Measurements from ENCODE around the gene PHF1.
A peak's percentile ranks its signal among the peaks of the same experiment; 100 is the strongest.
"Not testable (repeated sequence)": the region's sequence is repeated elsewhere in the genome, so short reads cannot be mapped to it uniquely, and the experiment has no call there.

Gene PHF1

DNA sequence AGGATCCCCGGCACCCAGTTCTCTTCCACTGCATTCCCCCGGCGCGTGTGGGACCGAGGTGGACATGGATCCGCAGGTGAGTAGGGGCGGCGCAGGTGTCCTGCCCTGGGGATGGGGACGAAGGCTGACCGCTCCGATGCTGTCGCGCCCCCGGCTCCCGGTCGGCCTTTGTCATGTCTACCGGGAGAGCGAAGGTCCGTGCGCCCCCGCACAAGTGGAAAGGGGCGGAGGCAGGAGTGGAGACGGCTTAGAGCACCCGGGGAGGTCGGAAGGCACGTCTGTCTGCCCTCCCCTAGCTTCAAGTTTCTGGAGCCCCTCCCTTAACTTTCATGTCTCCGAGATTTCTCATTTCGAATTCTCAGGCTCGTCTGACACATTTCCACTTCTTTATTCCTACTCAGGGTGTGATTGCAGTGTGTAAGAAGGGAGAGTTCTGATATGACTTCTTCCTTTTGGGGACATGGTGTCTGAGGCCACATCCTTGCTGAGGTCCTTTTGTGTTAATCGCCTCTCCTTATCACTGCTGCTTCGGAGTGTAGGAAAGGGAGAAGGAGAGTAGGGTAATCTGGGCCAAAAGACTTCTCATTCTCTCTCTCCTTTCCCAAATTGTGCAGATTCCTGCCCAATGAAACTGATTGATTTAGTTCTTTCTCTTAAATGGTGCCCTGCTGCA is 18.8 kb upstream of the PHF1 start:
- DNase-seq (ENCODE audit: low spot score), result no peak

DNA sequence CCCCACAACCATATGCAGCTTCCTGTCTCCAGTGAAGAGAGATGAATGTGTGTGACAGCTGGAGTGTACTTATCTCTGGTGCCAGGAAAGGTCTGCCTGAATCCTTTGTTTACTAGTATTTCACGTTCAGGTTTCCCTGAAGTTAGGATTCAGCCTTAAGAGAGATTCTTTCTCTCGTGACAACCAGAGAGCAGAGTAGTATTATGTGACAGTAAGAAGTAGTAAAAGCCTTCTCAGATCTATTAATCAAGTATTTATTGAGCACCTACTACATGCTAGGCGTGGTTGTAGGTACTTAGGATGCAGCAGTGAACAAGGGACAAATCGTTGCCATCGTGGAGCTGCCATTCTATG is 18.2 kb upstream of the PHF1 start:
- no peak for DNase-seq (ENCODE audit: low spot score)

DNA sequence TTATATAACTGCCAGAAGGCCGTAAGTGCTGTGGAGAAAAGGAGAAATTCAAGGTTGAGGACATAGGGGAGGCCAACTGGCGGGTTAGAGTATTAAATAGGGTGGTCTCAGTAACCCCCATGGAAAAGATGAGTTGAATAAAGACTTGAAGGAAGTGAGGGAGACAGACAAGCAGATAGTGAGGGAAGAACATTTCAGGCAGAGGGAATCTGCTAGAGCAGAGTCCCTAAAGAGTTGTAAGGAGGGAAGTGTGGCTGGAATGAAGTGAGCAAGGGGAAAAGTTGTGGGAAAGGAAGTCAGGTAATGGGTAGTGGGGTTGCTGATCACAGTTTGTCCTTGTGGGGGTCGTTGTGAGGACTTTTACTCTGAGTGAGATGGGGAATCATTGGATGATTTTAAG is 17.8 kb upstream of the PHF1 start:
- DNase-seq (ENCODE audit: low spot score), result no peak

- no peak for DNase-seq (ENCODE audit: low spot score)
Measured at GRCh38 chr6:33397541-33397940, 13.3 kb upstream of the PHF1 start.

GRCh38 chr6:33398601-33399000 is 12.2 kb upstream of the PHF1 start:
- not testable (repeated sequence) for DNase-seq (ENCODE audit: low spot score)

- DNase-seq (ENCODE audit: low spot score), result not testable (repeated sequence)
Measured at GRCh38 chr6:33399881-33400280, 10.9 kb upstream of the PHF1 start.

DNA sequence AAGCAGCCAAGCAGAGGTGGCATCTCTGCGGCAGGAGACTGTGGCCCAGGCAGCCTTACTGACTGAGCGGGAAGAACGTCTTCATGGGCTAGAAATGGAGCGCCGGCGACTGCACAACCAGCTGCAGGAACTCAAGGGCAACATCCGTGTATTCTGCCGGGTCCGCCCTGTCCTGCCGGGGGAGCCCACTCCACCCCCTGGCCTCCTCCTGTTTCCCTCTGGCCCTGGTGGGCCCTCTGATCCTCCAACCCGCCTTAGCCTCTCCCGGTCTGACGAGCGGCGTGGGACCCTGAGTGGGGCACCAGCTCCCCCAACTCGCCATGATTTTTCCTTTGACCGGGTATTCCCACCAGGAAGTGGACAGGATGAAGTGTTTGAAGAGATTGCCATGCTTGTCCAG is 5.9 kb upstream of the PHF1 start:
- DNase-seq (ENCODE audit: low spot score), result no peak

DNA sequence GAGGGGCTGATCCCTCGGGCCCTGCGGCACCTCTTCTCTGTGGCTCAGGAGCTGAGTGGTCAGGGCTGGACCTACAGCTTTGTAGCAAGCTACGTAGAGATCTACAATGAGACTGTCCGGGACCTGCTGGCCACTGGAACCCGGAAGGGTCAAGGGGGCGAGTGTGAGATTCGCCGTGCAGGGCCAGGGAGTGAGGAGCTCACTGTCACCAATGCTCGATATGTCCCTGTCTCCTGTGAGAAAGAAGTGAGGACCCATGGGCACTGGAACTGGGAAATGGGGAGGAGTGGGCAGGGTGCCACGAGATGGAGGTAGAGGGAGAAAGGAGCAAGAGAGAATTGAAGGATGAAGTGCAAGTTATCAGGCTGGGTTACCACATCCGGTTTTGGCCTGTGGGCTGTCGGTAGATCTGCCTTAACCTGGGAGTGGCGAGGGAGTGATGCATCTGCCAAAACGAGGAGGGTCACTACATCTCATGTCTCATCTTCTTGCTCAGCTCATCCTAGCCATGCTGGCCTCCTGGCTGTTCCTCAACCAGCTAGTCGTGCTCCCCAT is 5.4 kb upstream of the PHF1 start:
- no peak for DNase-seq (ENCODE audit: low spot score)

DNA sequence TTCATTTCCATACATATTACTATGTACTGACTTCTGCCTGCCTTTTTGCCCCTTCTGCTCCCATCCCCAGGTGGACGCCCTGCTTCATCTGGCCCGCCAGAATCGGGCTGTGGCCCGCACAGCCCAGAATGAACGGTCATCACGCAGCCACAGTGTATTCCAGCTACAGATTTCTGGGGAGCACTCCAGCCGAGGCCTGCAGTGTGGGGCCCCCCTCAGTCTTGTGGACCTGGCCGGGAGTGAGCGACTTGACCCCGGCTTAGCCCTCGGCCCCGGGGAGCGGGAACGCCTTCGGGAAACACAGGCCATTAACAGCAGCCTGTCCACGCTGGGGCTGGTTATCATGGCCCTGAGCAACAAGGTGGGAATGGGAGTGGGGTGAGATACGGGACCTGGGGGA is 4.7 kb upstream of the PHF1 start:
- no peak for DNase-seq (ENCODE audit: low spot score)

- DNase-seq (ENCODE audit: low spot score), result no peak
Measured at GRCh38 chr6:33407132-33407718, 3.6 kb upstream of the PHF1 start.

DNA sequence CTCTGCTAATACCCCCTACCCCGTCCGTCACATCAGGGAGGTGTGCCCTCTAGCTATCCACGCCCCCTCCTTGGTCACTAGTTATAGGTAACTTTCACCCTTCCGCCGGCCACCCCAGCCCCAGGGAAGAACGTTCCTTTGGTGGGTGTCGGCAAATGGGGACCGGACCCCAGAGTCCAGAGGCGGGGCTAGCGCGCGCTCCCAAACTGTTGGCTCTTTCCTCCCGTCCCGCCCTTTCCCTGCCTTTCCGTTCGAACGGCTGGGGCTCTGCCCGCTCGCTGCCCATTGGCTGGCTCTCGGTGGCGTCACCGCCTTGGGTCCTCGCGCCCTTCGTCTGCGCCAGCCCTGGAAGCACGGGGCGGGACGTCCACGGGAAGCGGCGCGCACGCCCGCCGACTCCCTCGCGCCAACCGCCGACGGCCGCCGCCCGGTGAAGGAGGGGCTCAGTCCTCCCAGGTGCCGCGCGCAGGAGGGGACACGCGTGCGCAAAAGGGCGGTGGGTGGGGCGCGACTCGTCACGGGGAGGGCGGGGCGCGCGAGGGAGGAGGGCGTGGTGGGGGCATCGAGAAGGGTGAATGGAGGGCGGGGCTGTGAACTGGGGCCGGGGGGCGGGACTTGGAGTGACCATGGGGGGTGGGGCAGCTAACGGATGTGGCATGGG is 634 bp upstream of the PHF1 start:
- DNase-seq (ENCODE audit: low spot score), result peak; percentile 96

DNA sequence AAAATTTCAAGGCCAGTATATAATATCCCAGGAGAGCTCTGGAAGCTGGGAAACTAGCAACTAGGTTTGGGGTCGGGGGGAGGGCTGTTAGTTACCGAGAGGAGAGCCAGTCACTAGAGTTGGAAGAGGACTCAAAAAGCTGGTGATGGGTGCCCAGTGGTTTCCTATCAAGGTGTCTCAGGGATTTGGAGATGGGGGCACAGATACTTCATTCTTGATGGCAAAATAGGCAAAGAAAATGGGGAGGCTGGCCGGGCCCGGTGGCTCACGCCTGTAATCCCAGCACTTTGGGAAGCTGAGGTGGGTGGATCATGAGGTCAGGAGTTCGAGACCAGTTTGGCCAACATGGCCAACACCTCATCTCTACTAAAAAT is 805 bp downstream of the PHF1 start:
- DNase-seq (ENCODE audit: low spot score), result no peak

DNA sequence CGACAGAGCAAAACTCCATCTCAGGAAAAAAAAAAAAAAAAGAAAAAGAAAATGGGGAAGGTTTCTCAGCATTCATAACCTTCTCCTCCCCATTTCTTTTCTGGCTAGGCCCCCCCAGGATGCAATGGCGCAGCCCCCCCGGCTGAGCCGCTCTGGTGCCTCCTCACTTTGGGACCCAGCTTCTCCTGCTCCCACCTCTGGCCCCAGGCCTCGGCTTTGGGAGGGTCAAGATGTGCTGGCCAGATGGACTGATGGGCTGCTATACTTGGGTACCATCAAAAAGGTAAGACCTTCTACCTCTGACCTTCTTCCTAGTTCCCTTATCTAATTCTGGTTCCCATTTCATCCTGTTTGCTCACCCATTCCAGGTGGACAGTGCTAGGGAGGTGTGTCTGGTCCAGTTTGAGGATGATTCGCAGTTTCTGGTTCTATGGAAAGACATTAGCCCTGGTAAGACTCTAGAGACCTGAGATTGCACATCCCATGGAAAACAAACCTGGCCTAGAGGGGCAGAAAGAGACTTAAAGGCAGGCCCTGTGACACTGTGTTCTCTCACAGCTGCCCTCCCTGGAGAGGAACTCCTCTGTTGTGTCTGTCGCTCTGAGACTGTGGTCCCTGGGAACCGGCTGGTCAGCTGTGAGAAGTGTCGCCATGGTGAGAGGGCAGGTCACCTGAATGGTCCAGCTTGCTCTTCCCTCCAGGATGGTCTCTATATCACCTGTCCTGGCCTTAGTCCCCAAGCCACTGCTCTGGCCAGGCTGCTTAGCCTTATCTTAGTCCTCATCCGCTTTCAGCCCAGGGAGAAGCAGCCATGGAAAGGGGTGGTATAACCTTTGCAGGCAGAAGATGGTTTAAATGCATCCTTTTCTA is 1.6 kb downstream of the PHF1 start:
- no peak for DNase-seq (ENCODE audit: low spot score)

DNA sequence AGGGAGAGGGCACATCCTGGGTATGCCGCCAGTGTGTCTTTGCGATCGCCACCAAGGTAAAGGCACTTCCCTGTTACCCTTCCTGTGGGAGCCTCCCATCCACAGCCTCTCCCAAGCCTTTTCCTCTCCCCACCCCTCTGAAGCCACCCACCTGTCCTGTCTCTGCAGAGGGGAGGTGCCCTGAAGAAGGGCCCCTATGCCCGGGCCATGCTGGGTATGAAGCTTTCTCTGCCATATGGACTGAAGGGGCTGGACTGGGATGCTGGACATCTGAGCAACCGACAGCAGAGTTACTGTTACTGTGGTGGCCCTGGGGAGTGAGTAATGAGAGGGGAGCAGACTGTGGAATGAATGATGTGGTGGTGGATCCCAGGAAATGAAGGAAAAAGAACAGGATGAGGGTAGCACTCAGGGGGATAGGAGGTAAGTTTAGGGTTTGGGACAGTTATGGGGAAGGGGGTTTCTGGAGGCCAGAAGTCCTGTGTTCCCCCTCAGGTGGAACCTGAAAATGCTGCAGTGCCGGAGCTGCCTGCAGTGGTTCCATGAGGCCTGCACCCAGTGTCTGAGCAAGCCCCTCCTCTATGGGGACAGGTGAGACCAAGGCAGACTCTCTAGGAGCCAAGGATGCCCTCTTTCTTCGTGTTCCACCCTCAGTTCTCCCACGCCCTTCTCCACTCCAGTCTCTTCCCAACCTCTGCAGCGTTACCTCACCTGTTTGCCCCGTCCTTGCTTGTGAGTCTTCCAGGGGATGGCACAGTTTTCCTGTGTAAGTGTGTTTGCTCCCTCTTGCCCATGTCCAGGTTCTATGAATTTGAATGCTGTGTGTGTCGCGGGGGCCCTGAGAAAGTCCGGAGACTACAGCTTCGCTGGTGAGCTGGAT is 2.7 kb downstream of the PHF1 start:
- DNase-seq (ENCODE audit: low spot score), result no peak

DNA sequence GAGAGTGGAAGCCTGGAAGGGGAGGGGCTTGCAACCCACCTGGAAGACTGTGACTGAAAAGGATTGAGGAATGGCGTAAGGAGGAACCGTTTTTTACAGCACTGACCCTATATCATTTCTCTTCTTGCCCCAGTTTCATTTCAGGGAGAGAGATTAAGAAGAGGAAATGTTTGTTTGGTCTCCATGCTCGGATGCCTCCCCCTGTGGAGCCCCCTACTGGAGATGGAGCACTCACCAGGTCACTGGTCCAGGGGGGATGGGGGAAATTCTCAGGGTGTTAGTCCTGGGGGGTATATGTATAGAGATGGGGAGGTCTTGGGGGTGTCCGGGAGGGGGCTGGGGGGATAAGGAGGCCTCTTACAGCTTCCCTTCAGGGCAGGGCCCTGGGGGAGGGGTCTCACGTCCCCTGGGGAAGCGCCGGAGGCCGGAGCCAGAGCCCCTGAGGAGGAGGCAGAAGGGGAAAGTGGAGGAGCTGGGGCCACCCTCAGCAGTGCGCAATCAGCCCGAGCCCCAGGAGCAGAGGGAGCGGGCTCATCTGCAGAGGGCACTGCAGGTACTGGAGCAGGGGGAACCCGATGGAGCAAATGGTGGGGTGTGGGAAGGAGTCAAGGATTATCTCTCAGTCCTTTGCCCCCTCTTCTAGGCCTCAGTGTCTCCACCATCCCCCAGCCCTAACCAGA is 3.9 kb downstream of the PHF1 start:
- DNase-seq (ENCODE audit: low spot score), result no peak

- DNase-seq (ENCODE audit: low spot score), result no peak
Measured at GRCh38 chr6:33415831-33416230, 5.0 kb downstream of the PHF1 start.

DNA sequence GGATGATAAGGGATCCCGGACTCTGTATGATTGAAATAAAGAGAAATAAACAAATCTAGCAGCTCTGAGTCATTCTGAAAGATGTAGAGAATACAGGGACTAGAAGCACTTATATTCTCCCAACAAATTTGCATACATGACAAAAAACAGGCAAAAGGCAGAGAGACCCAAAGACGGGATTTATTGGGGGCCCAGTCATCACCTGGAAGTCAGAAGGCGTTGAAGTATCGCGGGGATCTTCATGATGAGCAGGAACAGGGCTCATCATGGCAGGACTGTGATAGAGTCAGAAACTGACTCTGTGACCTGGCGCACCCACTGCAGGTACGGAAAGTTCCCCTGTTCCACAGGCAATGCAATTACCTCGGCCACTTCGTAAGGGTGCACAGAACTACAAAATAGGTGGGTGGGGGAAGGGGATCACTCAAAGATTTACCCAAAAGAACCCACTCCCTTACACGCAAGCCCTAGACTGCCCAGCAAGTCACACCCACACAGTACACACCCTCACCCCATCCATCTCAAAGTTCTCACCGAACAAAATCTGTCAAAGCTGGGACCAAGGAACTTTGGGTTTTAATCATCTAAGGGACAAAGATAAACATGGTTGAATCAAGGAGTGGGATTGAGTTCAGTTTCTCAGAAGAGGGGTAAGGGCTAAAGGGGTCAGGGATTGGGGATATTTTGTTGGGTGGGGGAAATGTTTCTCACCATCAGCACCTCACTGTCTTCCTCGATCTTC is 5.7 kb downstream of the PHF1 start:
- DNase-seq (ENCODE audit: low spot score), result no peak

DNA sequence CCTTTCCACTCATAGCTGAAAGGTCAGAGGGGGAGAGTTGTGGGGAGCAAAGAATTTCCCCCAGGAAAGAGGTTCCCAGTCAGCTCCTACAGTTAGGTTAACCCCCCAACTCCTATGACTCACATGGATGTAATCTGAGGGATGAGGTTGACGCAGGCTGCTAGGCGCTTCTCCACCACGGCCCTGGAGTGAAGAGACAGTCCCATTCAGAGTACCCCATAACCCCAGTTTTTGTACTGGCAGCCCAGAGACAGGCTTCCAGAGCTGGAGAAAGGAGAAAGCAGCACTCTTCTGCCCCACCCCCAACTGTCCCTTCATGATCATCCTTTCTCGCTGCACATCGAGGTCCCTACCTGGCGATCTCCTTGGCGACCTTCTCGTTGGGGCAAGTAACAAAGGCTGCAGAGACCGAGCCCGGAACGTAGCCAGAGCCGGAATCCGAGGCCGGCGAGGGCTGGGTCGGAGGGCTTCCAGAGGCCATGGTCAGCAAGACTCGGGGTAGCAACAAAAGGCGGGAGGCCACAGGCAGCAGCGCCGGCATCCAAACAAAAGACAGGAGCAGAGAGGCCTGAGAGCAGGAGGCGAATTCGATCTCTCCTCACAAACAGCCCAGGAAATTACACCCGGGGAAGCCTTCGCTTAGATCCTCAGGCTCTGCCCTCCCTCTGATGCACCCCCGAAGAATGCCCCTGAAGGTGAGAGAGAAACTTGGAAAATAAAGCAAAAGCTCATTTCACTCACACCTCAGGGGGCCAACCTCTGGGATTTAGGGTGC is 6.5 kb downstream of the PHF1 start:
- DNase-seq (ENCODE audit: low spot score), result no peak

DNA sequence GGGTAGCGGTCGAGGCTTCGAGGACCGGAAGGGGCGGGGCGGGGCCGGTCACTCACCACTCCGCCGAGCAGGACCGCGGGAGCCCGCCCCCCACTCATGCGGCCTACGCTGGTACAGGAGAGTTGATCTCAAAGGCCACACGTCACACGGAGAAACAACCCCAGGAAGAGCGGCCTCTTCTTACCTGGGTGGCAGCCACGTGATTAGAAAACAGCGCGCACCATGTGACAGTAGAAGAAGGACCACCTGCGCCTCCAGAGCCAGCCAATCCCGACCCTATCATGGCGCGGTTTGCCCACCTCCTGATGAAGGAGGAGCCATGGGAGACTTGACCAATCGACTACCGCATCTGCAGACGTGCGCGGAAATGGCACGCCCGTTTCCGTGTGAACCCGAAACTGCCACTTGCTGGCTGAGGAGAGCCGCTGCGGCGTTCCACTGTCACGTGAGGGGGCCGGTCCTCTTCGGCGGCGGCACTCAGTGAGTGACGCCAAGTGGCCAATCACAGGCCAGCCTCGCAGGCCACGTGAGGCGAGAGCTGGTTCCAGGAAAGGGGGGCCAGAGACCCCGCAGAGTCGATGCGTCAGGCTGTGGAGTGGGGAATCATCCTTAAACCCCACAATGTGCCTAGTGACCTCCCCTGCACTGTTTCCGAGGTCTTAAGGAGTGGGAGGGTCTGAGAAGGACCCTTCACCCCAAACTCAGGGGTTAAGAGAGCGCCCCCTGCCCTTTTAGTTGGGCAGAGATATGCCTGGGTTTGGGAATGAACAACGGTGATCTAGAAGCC is 7.3 kb downstream of the PHF1 start, which contains the start of gene CUTA:
TSS of gene CUTA (minus strand) at position 205 of the 787 bp plus-strand sequence. CDS start at position 98, 107 bp downstream.
- DNase-seq (ENCODE audit: low spot score), result peak; percentile 100

Data from globus pallidus (tissue), 1 donor.